SK-N-SH treated with all-trans-retinoic acid at 6 μM for 48 hours (cell line): ENCODE measurements around the gene SAP30.

ENCODE experiments used
- ATAC-seq: fragments of 200-7000 bp; cut with Tn5 transposase; 3 replicates; pipeline ENCODE4 v1.9.1; 2020; ENCODE audit warnings: mild to moderate bottlenecking, moderate library complexity
- ARNTL ChIP-seq: fragments of 450-650 bp; formaldehyde crosslinking; IDR thresholded peaks from 2 replicates; pipeline ENCODE4 v1.5.0; 2020; ENCODE audit warnings: low read depth, mild to moderate bottlenecking, moderate library complexity, borderline replicate concordance
- CSDC2 ChIP-seq: fragments of 250-450 bp; sonication (Bioruptor Pico); IDR thresholded peaks from 2 replicates; pipeline ENCODE4 v1.5.0; 2020; ENCODE audit warnings: mild to moderate bottlenecking, moderate library complexity
- CSRNP3 ChIP-seq: fragments of 250-450 bp; sonication (Bioruptor Pico); IDR thresholded peaks from 2 replicates; pipeline ENCODE4 v1.5.1; 2021; ENCODE audit warnings: mild to moderate bottlenecking, moderate library complexity
- GLIS3 ChIP-seq: fragments of 250-450 bp; sonication (Bioruptor Pico); IDR thresholded peaks from 2 replicates; pipeline ENCODE4 v1.5.0; 2020; ENCODE audit warnings: mild to moderate bottlenecking, moderate library complexity
- ISL1 ChIP-seq: fragments of 250-450 bp; sonication (Bioruptor Pico); IDR thresholded peaks from 2 replicates; pipeline ENCODE4 v2.1.2; 2022; ENCODE audit warnings: mild to moderate bottlenecking, moderate library complexity
- PATZ1 ChIP-seq: fragments of 250-450 bp; sonication (Bioruptor Pico); IDR thresholded peaks from 2 replicates; pipeline ENCODE4 v1.8.0; 2020; ENCODE audit warnings: mild to moderate bottlenecking, moderate library complexity, borderline replicate concordance
- POU6F1 ChIP-seq: fragments of 250-450 bp; sonication (Bioruptor Pico); IDR thresholded peaks from 2 replicates; pipeline ENCODE4 v1.8.0; 2021; ENCODE audit warnings: low read depth, mild to moderate bottlenecking, moderate library complexity, borderline replicate concordance
- PPARA ChIP-seq: fragments of 250-450 bp; sonication (Bioruptor Pico); IDR thresholded peaks from 2 replicates; pipeline ENCODE4 v1.5.0; 2020; ENCODE audit warnings: mild to moderate bottlenecking, borderline replicate concordance
- SNAI2 ChIP-seq: fragments of 250-450 bp; sonication (Bioruptor Pico); IDR thresholded peaks from 2 replicates; pipeline ENCODE4 v1.5.0; 2020; ENCODE audit warnings: mild to moderate bottlenecking, moderate library complexity
- TCF4 ChIP-seq: fragments of 250-450 bp; sonication (Bioruptor Pico); IDR thresholded peaks from 2 replicates; pipeline ENCODE4 v1.8.0; 2021; ENCODE audit warnings: mild to moderate bottlenecking, moderate library complexity, borderline replicate concordance
- TOX ChIP-seq: fragments of 250-450 bp; sonication (Bioruptor Pico); IDR thresholded peaks from 2 replicates; pipeline ENCODE4 v1.8.0; 2021; ENCODE audit warnings: mild to moderate bottlenecking, moderate library complexity, borderline replicate concordance
- ZC3H10 ChIP-seq: fragments of 250-450 bp; sonication (Bioruptor Pico); IDR thresholded peaks from 2 replicates; pipeline ENCODE4 v1.5.1; 2021; ENCODE audit warnings: mild to moderate bottlenecking, moderate library complexity
- ZFP3 ChIP-seq: fragments of 250-450 bp; sonication (Bioruptor Pico); IDR thresholded peaks from 2 replicates; pipeline ENCODE4 v1.5.0; 2020; ENCODE audit warnings: mild to moderate bottlenecking, moderate library complexity
- ZFP30 ChIP-seq: fragments of 450-650 bp; formaldehyde crosslinking; IDR thresholded peaks from 2 replicates; pipeline ENCODE4 v1.5.0; 2022; ENCODE audit warnings: mild to moderate bottlenecking, moderate library complexity
- ZNF565 ChIP-seq: fragments of 450-650 bp; formaldehyde crosslinking; conservative IDR thresholded peaks from 2 replicates; pipeline ENCODE4 v1.5.0; 2020; ENCODE audit warnings: low read depth, mild to moderate bottlenecking, moderate library complexity
- ZNF70 ChIP-seq: fragments of 450-650 bp; formaldehyde crosslinking; IDR thresholded peaks from 2 replicates; pipeline ENCODE4 v1.5.0; 2020; ENCODE audit warnings: mild to moderate bottlenecking, moderate library complexity
- ZNF8 ChIP-seq: fragments of 450-650 bp; formaldehyde crosslinking; IDR thresholded peaks from 2 replicates; pipeline ENCODE4 v1.5.0; 2020; ENCODE audit warnings: mild to moderate bottlenecking, moderate library complexity
- TF ChIP-seq, protein P1 (sequence below): fragments of 250-450 bp; sonication (Bioruptor Pico); IDR thresholded peaks from 2 replicates; pipeline ENCODE4 v1.5.1; 2020; ENCODE audit warnings: low read depth, mild to moderate bottlenecking, moderate library complexity
- TF ChIP-seq, protein P2 (sequence below): fragments of 250-450 bp; sonication (Bioruptor Pico); IDR thresholded peaks from 2 replicates; pipeline ENCODE4 v1.5.0; 2020; ENCODE audit warnings: mild to moderate bottlenecking, moderate library complexity

The SAP30 gene

DNA sequence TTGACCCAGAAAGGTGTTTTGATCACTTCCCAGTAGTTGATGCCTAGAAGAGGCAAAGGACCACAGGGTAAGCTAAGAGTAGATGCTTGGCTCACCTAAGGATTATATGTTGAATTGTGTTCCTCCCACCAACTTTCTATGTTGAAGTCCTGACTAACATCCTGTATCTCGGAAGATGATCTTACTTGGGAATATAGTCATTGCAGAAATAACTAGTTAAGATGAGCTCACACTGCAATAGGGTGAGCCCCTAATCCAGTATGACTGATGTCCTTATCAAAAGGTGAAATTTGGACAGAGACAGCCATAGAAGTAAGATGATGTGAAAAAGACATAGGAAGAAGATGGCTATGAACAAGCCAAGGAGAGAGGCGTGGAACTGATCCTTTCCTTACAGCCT is 33.3 kb upstream of the SAP30 start (continued):
- TF ChIP-seq TOX = no peak
- TF ChIP-seq ARNTL = no peak

DNA sequence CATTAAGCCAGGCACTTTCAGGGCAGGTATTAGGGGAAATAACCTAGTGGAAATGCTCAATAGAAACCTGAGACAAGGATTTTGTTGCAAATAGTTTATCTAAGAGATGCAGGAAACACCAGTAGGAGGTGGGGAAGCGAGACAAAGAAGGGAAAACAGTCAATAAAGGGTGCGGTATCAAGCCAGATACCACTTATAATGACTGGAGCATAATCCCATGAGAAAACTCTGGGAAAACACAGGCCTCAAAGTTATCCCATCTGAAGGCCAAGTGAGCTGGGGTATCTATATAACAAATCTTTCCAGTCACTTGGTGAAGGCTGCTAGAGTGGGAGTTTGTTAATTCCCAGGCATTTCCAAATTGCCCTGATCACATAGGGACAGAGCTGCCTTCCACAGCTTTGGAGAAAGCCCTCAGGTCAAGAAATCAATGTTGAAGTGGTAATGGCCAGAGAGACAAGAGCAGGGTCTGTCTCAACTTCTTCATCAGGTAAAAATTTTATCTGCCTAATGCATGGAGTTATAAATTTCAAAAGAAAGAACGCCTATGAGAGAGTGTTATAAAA is 26.8 kb upstream of the SAP30 start:
- no peak for TF ChIP-seq CSRNP3 (CRISPR knock-in tag)
- no peak for TF ChIP-seq ZFP30
- TF ChIP-seq, protein P1, sequence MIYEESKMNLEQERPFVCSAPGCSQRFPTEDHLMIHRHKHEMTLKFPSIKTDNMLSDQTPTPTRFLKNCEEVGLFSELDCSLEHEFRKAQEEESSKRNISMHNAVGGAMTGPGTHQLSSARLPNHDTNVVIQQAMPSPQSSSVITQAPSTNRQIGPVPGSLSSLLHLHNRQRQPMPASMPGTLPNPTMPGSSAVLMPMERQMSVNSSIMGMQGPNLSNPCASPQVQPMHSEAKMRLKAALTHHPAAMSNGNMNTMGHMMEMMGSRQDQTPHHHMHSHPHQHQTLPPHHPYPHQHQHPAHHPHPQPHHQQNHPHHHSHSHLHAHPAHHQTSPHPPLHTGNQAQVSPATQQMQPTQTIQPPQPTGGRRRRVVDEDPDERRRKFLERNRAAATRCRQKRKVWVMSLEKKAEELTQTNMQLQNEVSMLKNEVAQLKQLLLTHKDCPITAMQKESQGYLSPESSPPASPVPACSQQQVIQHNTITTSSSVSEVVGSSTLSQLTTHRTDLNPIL (CRISPR knock-in tag) = no peak
- no peak for ATAC-seq

DNA sequence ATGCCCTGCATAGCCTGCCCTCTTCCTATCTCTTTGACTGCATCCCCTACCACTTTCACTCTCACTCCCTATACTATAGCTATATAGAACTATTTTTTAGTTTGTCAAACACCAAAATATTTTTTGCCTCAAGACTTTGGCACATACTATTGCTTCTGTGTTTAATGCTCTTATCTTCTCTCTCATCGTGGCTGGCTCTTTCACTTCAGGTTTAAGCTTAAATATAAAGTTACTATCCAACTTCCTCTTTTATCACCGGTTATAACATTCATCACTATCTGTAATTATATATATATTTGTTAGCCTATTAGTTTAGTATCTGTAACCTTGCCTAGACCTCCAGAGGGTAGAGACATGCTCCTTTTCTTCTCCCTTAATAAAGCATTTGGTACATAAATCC is 25.1 kb upstream of the SAP30 start:
- TF ChIP-seq ZFP30 = no peak
- TF ChIP-seq SNAI2 (CRISPR knock-in tag) = no peak
- TF ChIP-seq ISL1 = no peak
- TF ChIP-seq CSRNP3 (CRISPR knock-in tag) = no peak
- no peak for TF ChIP-seq ZNF70
- no peak for TF ChIP-seq CSDC2 (CRISPR knock-in tag)
- TF ChIP-seq ZFP3 (CRISPR knock-in tag) = no peak
- TF ChIP-seq, protein P2, sequence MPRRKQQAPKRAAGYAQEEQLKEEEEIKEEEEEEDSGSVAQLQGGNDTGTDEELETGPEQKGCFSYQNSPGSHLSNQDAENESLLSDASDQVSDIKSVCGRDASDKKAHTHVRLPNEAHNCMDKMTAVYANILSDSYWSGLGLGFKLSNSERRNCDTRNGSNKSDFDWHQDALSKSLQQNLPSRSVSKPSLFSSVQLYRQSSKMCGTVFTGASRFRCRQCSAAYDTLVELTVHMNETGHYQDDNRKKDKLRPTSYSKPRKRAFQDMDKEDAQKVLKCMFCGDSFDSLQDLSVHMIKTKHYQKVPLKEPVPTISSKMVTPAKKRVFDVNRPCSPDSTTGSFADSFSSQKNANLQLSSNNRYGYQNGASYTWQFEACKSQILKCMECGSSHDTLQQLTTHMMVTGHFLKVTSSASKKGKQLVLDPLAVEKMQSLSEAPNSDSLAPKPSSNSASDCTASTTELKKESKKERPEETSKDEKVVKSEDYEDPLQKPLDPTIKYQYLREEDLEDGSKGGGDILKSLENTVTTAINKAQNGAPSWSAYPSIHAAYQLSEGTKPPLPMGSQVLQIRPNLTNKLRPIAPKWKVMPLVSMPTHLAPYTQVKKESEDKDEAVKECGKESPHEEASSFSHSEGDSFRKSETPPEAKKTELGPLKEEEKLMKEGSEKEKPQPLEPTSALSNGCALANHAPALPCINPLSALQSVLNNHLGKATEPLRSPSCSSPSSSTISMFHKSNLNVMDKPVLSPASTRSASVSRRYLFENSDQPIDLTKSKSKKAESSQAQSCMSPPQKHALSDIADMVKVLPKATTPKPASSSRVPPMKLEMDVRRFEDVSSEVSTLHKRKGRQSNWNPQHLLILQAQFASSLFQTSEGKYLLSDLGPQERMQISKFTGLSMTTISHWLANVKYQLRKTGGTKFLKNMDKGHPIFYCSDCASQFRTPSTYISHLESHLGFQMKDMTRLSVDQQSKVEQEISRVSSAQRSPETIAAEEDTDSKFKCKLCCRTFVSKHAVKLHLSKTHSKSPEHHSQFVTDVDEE (CRISPR knock-in tag) = no peak
- no peak for TF ChIP-seq ARNTL
- no peak for TF ChIP-seq GLIS3 (CRISPR knock-in tag)
- no peak for TF ChIP-seq PATZ1 (CRISPR knock-in tag)
- no peak for TF ChIP-seq POU6F1 (CRISPR knock-in tag)
- no peak for TF ChIP-seq PPARA (CRISPR knock-in tag)
- TF ChIP-seq ZC3H10 (CRISPR knock-in tag) = no peak
- no peak for TF ChIP-seq TCF4
- TF ChIP-seq TOX = no peak
- TF ChIP-seq, protein P1 (CRISPR knock-in tag) = no peak
- TF ChIP-seq ZNF8 (CRISPR knock-in tag) = no peak
- no peak for TF ChIP-seq ZNF565 (CRISPR knock-in tag)
- TF ChIP-seq, all 23 proteins: peak for 0
- ATAC-seq = no peak
